Duodenal mucosa (tissue), 2 donors: ENCODE data around the gene PGF.

Experiments
- H3K27ac ChIP-seq: one replicate; pipeline ENCODE4 v1.7.0; 2013; ENCODE audit warnings: low read depth, low read length
- H3K27me3 ChIP-seq, 2 donors: one replicate each; pipeline ENCODE4 v1.7.0; 2013; ENCODE audit warnings: low read length in 2 of 2, control low read depth in 1 of 2; ENCODE audit not compliant: insufficient read depth in 2 of 2, control insufficient read depth in 1 of 2
- H3K36me3 ChIP-seq, 2 donors: one replicate each; pipeline ENCODE4 v1.7.0; 2013; ENCODE audit warnings: low read length in 2 of 2, control low read depth in 1 of 2; ENCODE audit not compliant: insufficient read depth in 2 of 2, control insufficient read depth in 1 of 2
- H3K4me1 ChIP-seq, 2 donors: one replicate each; pipeline ENCODE4 v1.7.0; 2013; ENCODE audit warnings: low read length in 2 of 2, control low read depth in 1 of 2; ENCODE audit not compliant: insufficient read depth in 2 of 2, control insufficient read depth in 1 of 2
- H3K4me3 ChIP-seq, 2 donors: one replicate each; pipeline ENCODE4 v1.7.0; 2013; ENCODE audit warnings: low read length in 2 of 2, low read depth in 1 of 2
- H3K9ac ChIP-seq, 2 donors: one replicate each; pipeline ENCODE4 v1.7.0; 2013; ENCODE audit warnings: low read length in 2 of 2, low read depth in 1 of 2
- H3K9me3 ChIP-seq, 2 donors: one replicate each; pipeline ENCODE4 v1.7.0; 2013; ENCODE audit warnings: low read length in 2 of 2, control low read depth in 1 of 2; ENCODE audit not compliant: control insufficient read depth in 1 of 2

Gene PGF

DNA sequence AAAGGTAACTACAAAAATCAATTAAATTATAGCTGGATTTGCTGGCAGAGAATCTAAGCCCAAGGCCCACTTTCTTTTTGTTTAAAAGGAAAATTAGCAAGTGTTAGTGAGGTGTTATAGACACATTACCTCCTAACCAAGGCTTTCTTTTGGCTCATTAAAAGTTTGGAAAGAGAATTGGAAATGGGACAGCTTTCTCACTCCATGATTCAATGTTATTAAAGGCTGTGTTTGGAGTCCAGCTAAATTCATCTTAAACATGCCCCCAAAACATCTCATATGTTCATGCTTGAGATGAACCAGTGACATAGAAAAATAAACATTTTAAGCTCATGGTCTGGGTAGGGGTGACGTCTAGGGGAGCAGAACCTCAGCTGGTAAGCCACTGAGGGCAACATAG, 13.4 kb upstream of the PGF start:
- H3K4me1 ChIP-seq, result peaks cover 5 to 11% of the 10 kb centered on the region in 2 donors
- H3K27ac ChIP-seq, result no peak overlapping the region
- H3K9me3 ChIP-seq, result no peaks in the 10 kb centered on the region
- H3K27me3 ChIP-seq, result no peaks in the 10 kb centered on the region
- H3K9ac ChIP-seq, result no peak overlapping the region
- no peaks in the 10 kb centered on the region for H3K36me3 ChIP-seq
- no peak overlapping the region for H3K4me3 ChIP-seq

DNA sequence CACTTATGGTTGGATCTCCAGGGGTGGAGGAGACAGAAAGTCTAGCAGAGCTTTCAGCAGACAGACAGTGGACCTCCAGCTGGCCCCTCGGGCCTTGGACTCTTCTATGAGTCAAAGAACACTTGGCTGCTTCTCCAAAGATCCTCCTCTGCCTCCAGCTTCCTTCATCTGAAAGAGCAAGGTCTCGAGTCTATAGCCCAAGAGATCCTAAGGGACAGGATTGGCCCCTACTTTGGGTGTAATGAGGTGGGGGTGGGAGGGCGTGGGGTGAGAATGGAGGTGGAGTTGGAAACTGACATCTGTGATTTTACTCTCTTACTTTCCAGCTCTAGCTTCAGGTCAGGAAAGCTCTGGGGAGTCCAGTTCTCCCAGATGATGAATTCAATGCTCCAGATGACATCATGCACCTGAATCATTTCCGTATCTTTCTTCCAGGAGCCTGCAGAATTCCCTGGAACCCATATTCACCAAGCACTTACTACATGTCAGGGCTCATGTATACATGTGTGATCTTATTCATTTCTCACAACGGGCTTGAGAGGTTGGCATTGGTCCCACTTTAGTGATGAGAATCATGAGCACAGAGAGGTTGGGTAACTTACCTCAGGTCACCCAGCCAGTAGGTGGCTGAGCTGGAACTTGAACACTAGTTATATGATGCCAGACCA, 10.2 kb upstream of the PGF start:
- no peak overlapping the region for H3K9ac ChIP-seq
- H3K27me3 ChIP-seq, result no peaks in the 10 kb centered on the region
- no peaks in the 10 kb centered on the region for H3K4me1 ChIP-seq
- H3K9me3 ChIP-seq, result no peaks in the 10 kb centered on the region
- H3K36me3 ChIP-seq, result no peaks in the 10 kb centered on the region
- no peak overlapping the region for H3K27ac ChIP-seq
- H3K4me3 ChIP-seq, result no peak overlapping the region

DNA sequence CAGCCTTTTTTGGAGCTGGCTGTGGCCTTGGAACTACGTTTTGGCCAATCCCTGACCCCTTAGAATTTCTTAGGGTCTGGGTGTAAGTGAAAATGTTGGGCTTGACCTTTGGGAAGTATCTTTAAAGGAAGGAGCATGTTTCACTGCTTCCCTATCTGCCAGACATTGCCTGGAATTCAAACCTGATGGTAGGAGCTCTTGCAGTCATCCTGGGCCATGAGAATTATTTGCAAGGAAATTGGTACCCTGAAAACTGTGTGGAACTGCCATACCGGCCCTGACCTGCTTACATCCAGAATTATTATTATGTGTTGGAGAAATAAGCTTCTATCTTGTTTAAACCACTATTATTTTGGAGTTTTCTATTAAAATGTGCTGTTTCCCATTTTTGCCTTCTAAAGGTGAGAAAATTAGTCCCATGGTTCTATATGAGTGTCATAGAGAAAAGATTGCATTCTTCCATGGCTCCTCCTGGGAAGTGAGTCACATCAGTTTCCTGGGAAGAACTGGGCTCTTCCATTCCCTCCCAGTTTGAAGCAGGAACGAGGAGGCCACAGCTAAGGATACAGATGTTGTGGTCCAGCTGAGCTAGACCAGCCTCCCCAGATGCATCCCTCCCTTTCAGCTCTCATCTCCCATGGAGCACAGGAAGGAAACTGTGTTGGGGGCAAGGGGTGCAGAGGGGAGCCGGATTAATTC, 9.5 kb upstream of the PGF start:
- Histone ChIP-seq H3K9me3 (no peaks in the 10 kb centered on the region), H3K27ac (no peak overlapping the region), H3K36me3 (no peaks in the 10 kb centered on the region), H3K27me3 (no peaks in the 10 kb centered on the region), H3K4me1 (no peaks in the 10 kb centered on the region), H3K4me3 (no peak overlapping the region), H3K9ac (no peak overlapping the region)

DNA sequence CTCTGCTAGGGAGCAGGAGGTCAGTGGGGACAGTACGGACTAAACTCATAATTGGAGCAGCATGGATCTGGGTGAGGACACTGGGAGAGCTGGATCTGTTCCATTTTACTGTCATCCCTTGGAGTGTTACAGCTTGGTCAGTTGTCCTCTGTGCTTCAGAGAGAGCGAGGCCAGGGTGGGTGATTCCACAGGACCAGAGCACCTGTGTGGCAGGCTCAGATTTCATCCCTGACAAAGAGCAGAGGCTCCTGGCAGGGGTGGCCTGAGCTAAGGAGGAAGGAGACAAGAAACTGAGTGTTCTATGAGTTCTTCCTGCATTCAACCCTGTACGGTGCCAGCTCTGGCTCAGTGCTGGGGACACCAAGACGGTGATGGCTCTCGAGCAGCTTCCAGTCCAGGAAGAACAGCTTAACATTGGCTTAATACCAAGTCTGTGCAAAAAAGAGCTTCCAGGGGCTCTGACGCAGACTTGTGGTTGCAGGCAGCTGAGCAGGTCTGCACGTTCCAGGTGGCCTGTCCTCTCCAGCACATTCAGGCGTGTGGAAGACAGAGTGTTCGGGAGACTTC, 8.4 kb upstream of the PGF start:
- Histone ChIP-seq H3K4me3 (no peak overlapping the region), H3K9ac (no peak overlapping the region), H3K9me3 (no peaks in the 10 kb centered on the region), H3K36me3 (no peaks in the 10 kb centered on the region), H3K27ac (no peak overlapping the region), H3K4me1 (no peaks in the 10 kb centered on the region), H3K27me3 (no peaks in the 10 kb centered on the region)

DNA sequence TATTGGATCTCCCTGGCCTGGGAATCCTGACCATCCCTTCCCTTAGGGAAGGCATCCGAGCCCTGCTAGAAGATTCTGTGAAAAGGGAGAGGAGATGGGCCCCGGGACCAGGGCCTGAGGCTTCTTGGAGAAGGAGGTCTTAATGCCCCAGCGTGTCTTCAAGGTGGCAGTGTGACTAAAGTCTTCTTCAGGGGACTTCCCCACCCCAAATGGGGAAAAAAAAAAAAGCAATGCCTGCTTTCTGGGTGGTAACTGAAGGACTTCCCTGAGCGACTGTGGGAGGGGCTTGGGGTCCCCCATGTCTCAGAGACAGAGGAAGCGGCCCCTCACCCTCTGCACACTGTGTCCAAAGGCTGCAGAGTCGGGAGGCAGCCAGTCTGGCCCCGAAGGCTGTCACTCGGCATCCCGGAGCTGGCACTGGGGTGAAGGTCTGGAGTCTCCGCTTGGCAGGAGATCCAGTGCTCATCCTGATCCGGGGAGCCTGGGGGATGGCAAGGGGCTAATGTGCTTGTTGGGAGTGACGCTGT, 7.8 kb upstream of the PGF start:
- no peak overlapping the region for H3K4me3 ChIP-seq
- H3K9me3 ChIP-seq, result no peaks in the 10 kb centered on the region
- no peaks in the 10 kb centered on the region for H3K4me1 ChIP-seq
- no peak overlapping the region for H3K9ac ChIP-seq
- no peaks in the 10 kb centered on the region for H3K36me3 ChIP-seq
- no peaks in the 10 kb centered on the region for H3K27me3 ChIP-seq
- no peak overlapping the region for H3K27ac ChIP-seq

DNA sequence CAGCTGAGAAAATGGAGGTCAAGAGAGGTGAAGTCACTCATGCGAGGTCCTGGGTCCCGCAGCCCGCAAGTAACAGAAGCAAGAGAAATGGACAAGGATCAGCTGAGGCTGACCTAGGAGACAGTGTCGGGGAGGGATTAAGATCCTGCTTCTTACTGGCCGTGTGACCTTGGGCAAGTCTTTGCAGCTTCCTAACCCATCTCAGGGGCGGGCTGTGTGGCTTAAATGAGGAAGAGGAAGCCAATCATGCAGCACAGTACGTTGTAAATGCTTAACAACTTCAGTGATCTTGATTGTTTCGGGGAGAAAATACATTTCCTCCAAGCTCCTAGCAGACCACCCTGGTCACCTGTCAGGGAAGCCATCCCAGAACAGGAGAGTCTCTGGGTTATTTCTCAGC, 7.1 kb upstream of the PGF start:
- Histone ChIP-seq H3K27ac (no peak overlapping the region), H3K9me3 (no peaks in the 10 kb centered on the region), H3K36me3 (no peaks in the 10 kb centered on the region), H3K27me3 (no peaks in the 10 kb centered on the region), H3K4me3 (no peak overlapping the region), H3K9ac (no peak overlapping the region), H3K4me1 (no peaks in the 10 kb centered on the region)

DNA sequence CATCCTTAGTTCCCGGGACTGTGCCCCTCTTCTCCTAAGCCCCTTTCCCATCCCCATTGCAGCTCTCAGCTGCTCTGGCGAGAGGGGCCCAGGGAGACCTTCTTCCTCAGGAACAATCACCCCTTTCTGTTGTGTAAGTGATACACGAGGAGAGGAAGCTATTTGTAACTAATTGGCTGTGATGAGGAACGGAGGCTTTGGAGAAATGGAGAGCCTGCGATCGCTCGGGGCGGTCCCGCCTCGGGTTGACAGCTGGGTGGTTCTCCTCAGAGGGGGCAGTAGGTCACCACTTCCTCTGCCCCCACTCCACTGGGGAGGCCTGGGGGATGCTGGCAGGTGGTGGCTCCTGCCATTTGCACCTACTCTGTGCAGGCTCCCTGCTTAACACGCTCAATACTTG, 6.6 kb upstream of the PGF start:
- no peaks in the 10 kb centered on the region for H3K4me1 ChIP-seq
- H3K27me3 ChIP-seq, result no peaks in the 10 kb centered on the region
- H3K27ac ChIP-seq, result no peak overlapping the region
- H3K9ac ChIP-seq, result no peak overlapping the region
- no peaks in the 10 kb centered on the region for H3K9me3 ChIP-seq
- H3K36me3 ChIP-seq, result no peaks in the 10 kb centered on the region
- no peak overlapping the region for H3K4me3 ChIP-seq

DNA sequence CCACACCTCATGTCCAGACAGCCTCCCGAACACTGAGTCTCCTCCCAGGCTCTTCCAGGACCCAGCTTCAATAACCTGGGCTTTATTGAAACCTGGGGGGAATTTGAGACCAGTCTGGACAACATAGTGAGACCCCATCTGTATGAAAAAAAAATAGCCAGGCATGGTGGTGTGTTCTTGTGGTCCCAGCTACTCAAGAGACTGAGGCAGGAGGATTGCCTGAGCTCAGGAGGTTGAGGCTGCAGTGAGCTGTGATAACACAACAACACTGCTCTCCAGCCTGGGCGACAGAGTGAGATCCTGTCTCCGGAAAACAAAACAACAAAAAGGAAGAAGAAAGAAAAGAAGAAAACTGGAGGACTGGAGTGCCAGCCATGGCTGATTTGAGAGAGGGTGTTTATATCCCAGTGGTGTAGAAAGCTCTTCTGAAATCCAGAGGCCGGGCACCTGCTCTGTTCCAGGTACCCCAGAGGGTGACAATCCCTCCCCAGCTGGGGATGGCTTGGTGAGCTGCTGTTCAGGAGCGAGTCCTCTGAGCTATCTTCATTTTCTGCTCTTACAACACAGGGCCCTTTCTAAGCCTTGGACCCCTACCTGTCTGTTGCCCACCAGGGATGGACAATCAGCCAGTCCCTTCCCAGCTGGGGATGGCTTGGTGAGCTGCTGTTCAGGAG, 6.0 kb upstream of the PGF start:
- Histone ChIP-seq H3K27me3 (no peaks in the 10 kb centered on the region), H3K27ac (no peak overlapping the region), H3K4me3 (no peak overlapping the region), H3K9me3 (no peaks in the 10 kb centered on the region), H3K4me1 (no peaks in the 10 kb centered on the region), H3K9ac (no peak overlapping the region), H3K36me3 (no peaks in the 10 kb centered on the region)

DNA sequence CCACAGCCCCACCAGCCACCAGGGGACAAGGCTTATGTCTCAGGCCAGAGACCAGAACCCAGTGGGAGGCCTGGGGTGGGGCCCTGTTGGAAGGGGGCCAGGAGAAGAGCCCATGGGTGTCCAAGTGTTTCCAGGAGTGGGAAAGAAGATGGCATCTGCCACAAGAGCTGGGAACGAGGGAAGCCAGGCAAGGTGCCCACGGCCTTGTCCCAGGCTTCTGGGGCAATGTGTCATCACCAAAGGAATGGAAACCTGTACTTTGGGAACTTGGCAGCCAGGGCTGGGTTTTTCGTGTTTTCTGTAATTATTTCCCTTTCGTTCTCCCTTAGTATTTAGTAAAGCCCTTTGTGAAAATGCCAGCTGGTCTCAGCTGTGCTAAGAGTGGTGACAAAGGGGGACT, 5.3 kb upstream of the PGF start:
- H3K9me3 ChIP-seq, result no peaks in the 10 kb centered on the region
- no peaks in the 10 kb centered on the region for H3K36me3 ChIP-seq
- H3K27me3 ChIP-seq, result no peaks in the 10 kb centered on the region
- no peak overlapping the region for H3K4me3 ChIP-seq
- H3K4me1 ChIP-seq, result no peaks in the 10 kb centered on the region
- no peak overlapping the region for H3K9ac ChIP-seq
- no peak overlapping the region for H3K27ac ChIP-seq

DNA sequence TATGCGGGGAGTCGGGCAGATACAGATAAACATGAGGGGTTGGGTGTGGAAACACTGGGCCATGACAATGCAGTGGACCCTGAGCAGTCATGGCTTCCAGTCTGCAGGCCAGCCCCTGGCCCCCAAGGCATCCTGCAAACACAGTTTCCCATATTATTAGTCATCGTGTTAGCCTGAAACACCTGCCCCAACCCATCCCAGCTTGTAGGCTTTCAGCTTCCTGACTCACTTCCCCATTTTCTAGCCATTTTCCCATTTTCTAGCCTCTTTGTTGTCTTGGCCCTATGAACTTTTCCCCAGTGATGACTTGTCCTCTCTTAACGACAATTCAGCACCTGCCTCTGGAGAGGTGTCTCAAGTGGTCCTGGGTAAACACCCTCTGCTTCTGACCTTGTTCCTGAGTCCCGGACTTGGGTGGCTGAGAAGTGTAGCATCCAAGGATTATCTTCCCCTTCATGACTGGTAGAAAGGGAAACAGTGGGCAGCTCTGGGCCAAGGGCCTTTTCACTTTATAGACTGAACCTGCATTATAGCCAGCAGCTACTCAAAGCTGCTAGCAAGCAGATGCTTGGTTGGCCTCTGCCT, 4.3 kb upstream of the PGF start:
- Histone ChIP-seq H3K4me3 (no peak overlapping the region), H3K4me1 (peaks cover 0 to 6% of the 10 kb centered on the region in 2 donors), H3K9me3 (no peaks in the 10 kb centered on the region), H3K27me3 (no peaks in the 10 kb centered on the region), H3K9ac (no peak overlapping the region), H3K27ac (no peak overlapping the region), H3K36me3 (no peaks in the 10 kb centered on the region)
